K562 (cell line): ENCODE data around the gene PLEKHH3. TPM values are rescaled to one million over a fixed set of nuclear protein-coding genes. Genes with fewer than 3 reads are reported as not detected.
A peak's percentile ranks its signal among the peaks of the same experiment; 100 is the strongest.

Experiments
- BACH1 ChIP-seq: fragments of 200-800 bp; sonication (Bioruptor generic); IDR thresholded peaks from 2 replicates; pipeline ENCODE4 v1.6.1; 2016; ENCODE audit warnings: missing genetic modification characterization, missing compliant biosample characterization
- BRD4 ChIP-seq: fragments of 200-600 bp; sonication (generic); IDR thresholded peaks from 2 replicates; pipeline ENCODE4 v1.6.1; 2017; ENCODE audit warnings: inconsistent platforms
- CBX8 ChIP-seq: fragments of 200-600 bp; sonication (generic); IDR thresholded peaks from 2 replicates; pipeline ENCODE4 v1.6.1; 2012; ENCODE audit warnings: borderline replicate concordance, mixed run types, low read depth, mild to moderate bottlenecking, moderate library complexity, mixed read lengths, low read length, control low read depth, inconsistent platforms; ENCODE audit not compliant: poor library complexity, severe bottlenecking; ENCODE audit errors: extremely low read depth
- CSDE1 ChIP-seq, 2 experiments: fragments of 450-650 bp; IDR thresholded peaks; 2 replicates each; pipeline ENCODE4 v1.6.1; 2016; ENCODE audit warnings: mild to moderate bottlenecking in 1 of 2
- E2F1 ChIP-seq: sonication (generic); formaldehyde crosslinking; IDR thresholded peaks from 2 replicates; pipeline ENCODE4 v1.8.1; 2023; ENCODE audit warnings: mild to moderate bottlenecking, missing genetic modification reagents, moderate library complexity
- E2F5 ChIP-seq: sonication (generic); formaldehyde crosslinking; IDR thresholded peaks from 2 replicates; pipeline ENCODE4 v1.8.0; 2022; ENCODE audit warnings: mild to moderate bottlenecking, missing genetic modification reagents
- ELK1 ChIP-seq: sonication (generic); formaldehyde crosslinking; IDR thresholded peaks from 2 replicates; pipeline ENCODE4 v1.8.1; 2022; ENCODE audit warnings: missing genetic modification reagents
- FIP1L1 ChIP-seq: fragments of 200-400 bp; formaldehyde crosslinking; IDR thresholded peaks from 2 replicates; pipeline ENCODE4 v1.6.1; 2018; ENCODE audit warnings: mild to moderate bottlenecking, low read depth, low read length; ENCODE audit not compliant: poor library complexity, severe bottlenecking
- FOXA3 ChIP-seq, 2 experiments: fragments of 450-650 bp in 1 of 2; sonication (generic) in 1 of 2; formaldehyde crosslinking; IDR thresholded peaks in 1 of 2; conservative IDR thresholded peaks in 1 of 2; 2 replicates each; pipeline versions ENCODE4 v1.4.0 to v1.8.0; 2020 to 2022; ENCODE audit warnings: mild to moderate bottlenecking in 2 of 2, missing genetic modification reagents in 1 of 2
- FUS ChIP-seq: fragments of 200-400 bp; formaldehyde crosslinking; optimal IDR thresholded peaks from 2 replicates; pipeline ENCODE3; 2017; ENCODE audit warnings: low read depth, low read length
- HMBOX1 ChIP-seq: sonication (generic); IDR thresholded peaks from 2 replicates; pipeline ENCODE4 v1.6.1; 2016
- HOXB6 ChIP-seq: fragments of 250-450 bp; sonication (Bioruptor Pico); IDR thresholded peaks from 2 replicates; pipeline ENCODE4 v1.5.1; 2022; ENCODE audit warnings: mild to moderate bottlenecking, borderline replicate concordance
- MAFG ChIP-seq: fragments of 450-650 bp; conservative IDR thresholded peaks from 2 replicates; pipeline ENCODE4 v1.6.1; 2016; ENCODE audit warnings: missing genetic modification characterization, missing compliant biosample characterization
- MTA3 ChIP-seq: fragments of 450-650 bp; formaldehyde crosslinking; IDR thresholded peaks from 2 replicates; pipeline ENCODE4 v1.6.1; 2017; ENCODE audit warnings: mild to moderate bottlenecking, borderline replicate concordance
- NFXL1 ChIP-seq: fragments of 450-650 bp; formaldehyde crosslinking; IDR thresholded peaks from 2 replicates; pipeline ENCODE4 v1.4.0; 2021; ENCODE audit warnings: mild to moderate bottlenecking
- RBM34 ChIP-seq: fragments of 200-400 bp; formaldehyde crosslinking; IDR thresholded peaks from 2 replicates; pipeline ENCODE4 v1.6.1; 2018; ENCODE audit warnings: low read length, borderline replicate concordance; ENCODE audit not compliant: insufficient read depth
- SREBF1 ChIP-seq: fragments of 150-350 bp; IDR thresholded peaks from 2 replicates; pipeline ENCODE4 v1.6.1; 2014; ENCODE audit warnings: antibody characterized with exemption, low read depth, low read length, borderline replicate concordance
- SRSF7 ChIP-seq: fragments of 200-400 bp; formaldehyde crosslinking; optimal IDR thresholded peaks from 2 replicates; pipeline ENCODE3; 2017; ENCODE audit warnings: mild to moderate bottlenecking, low read depth, low read length
- TAL1 ChIP-seq: fragments of 450-650 bp; IDR thresholded peaks from 2 replicates; pipeline ENCODE4 v1.6.1; 2016; ENCODE audit warnings: mild to moderate bottlenecking
- TEAD4 ChIP-seq, 2 experiments: sonication (generic) in 1 of 2; formaldehyde crosslinking in 1 of 2; IDR thresholded peaks; 2 replicates each; pipeline versions ENCODE4 v1.6.1 to v1.8.0; 2012 to 2022; ENCODE audit warnings: borderline replicate concordance in 1 of 2, inconsistent platforms in 1 of 2, low read length in 1 of 2, mild to moderate bottlenecking in 1 of 2, missing genetic modification reagents in 1 of 2
- THAP7 ChIP-seq: fragments of 250-450 bp; sonication (Bioruptor Pico); IDR thresholded peaks from 2 replicates; pipeline ENCODE4 v1.5.0; 2021
- ZFX ChIP-seq: sonication (generic); formaldehyde crosslinking; IDR thresholded peaks from 2 replicates; pipeline ENCODE4 v1.8.0; 2022; ENCODE audit warnings: mild to moderate bottlenecking, missing genetic modification reagents, moderate library complexity
- polyA plus RNA-seq, 8 experiments: library from polyadenylated mRNA; depleted of rRNA in 4 of 8; stranded (reverse) in 5 of 8; unstranded in 3 of 8; fragments of >200 nt; fragmentation: Nextera tagmentation in 2 of 8; fragmentation: Illumina TruSeq in 1 of 8; extraction: Ambion mirVana in 2 of 8; extraction: Trizol in 1 of 8; gene quantifications; 2 replicates each; pipeline versions ENCODE4 v1.2.1 to v1.2.3, GENCODE V29; 2011 to 2014; ENCODE audit warnings: inconsistent platforms in 1 of 8, missing spikeins in 1 of 8
- total RNA-seq, 7 experiments: library from RNA; depleted of rRNA in 6 of 7; stranded (reverse); fragments of >200 nt in 6 of 7; fragmentation: Illumina TruSeq in 2 of 7; extraction: Trizol in 2 of 7; gene quantifications; 2 replicates each; pipeline versions ENCODE4 v1.2.1 to v1.2.3, GENCODE V29; 2011 to 2021; ENCODE audit warnings: low replicate concordance in 1 of 7

PLEKHH3 gene
- total and polyA plus RNA-seq, 9 of the 15 experiments (the other 6 are each of a cell fraction or from before 2014, with no cell fraction given): 0.58 to 34.5 (median 5.0) TPM

- TF ChIP-seq ELK1 (CRISPR knock-in tag) (no peak), TAL1 (peak; percentile 89), CSDE1 (IDR thresholded peaks at IDR 0.05) (no peak), BACH1 (no peak), SRSF7 (no peak), FUS (no peak), FIP1L1 (no peak), MTA3 (peak; percentile 84), E2F1 (no peak), THAP7 (CRISPR knock-in tag) (no peak), NFXL1 (CRISPR knock-in tag) (no peak), E2F5 (CRISPR knock-in tag) (no peak), BRD4 (no peak), TEAD4 (IDR thresholded peaks at IDR 0.05; ENCODE audit: low read length) (peak; percentile 95), TEAD4 (CRISPR knock-in tag; IDR thresholded peaks at IDR 0.05; ENCODE audit: borderline replicate concordance) (no peak), HMBOX1 (peak; percentile 93), ZFX (CRISPR knock-in tag) (peak; percentile 35; the same call in 1 of the 2 replicates), HOXB6 (no peak), CBX8 (no peak), FOXA3 (CRISPR knock-in tag; conservative IDR thresholded peaks at IDR 0.05 in 1 of 2, IDR thresholded peaks at IDR 0.05 in 1 of 2) (0 out of 4 replicates have a peak, but pooled peaks of 1 of the 2 experiments have one; percentile 21), MAFG (peak; percentile 48; the same call in 1 of the 2 replicates), SREBF1 (no peak), RBM34 (no peak)
Measured at GRCh38 chr17:42623732-42624596, 52.8 kb downstream of the PLEKHH3 start (continued).
